Measurements from ENCODE around the gene ORMDL2. TPM values are rescaled to one million over a fixed set of nuclear protein-coding genes. Genes with fewer than 3 reads are reported as not detected.
"Not testable (repeated sequence)": the region's sequence is repeated elsewhere in the genome, so short reads cannot be mapped to it uniquely, and the experiment has no call there.

The ORMDL2 gene
- polyA plus RNA-seq, 1 donor from 2014 or later: 11.5 TPM

- TF ChIP-seq SMC3 (conservative IDR thresholded peaks at IDR 0.05; ENCODE audit: poor library complexity) (no peak), EZH2 (IDR thresholded peaks at IDR 0.05; ENCODE audit: borderline replicate concordance, insufficient read depth, low read length, poor library complexity, severe bottlenecking) (no peak), TAF1 (IDR thresholded peaks at IDR 0.05; ENCODE audit: low read depth) (no peak), REST (IDR thresholded peaks at IDR 0.05; ENCODE audit: borderline replicate concordance) (no peak), CTCF (IDR thresholded peaks at IDR 0.05; ENCODE audit: poor library complexity, severe bottlenecking) (no peak), EP300 (conservative IDR thresholded peaks at IDR 0.05; ENCODE audit: poor library complexity, severe bottlenecking) (no peak), POLR2AphosphoS5 (IDR thresholded peaks at IDR 0.05) (no peak)
- no peak overlapping the region for H3K27ac ChIP-seq (ENCODE audit: low read length)
- peaks cover 4% of the 10 kb centered on the region for H3K9me3 ChIP-seq (ENCODE audit: low read length)
- H3K9ac ChIP-seq (ENCODE audit: low read length): no peak overlapping the region
- no peaks in the 10 kb centered on the region for H3K27me3 ChIP-seq (ENCODE audit: insufficient read depth, low read depth, low read length)
- no peaks in the 10 kb centered on the region for H3K9me2 ChIP-seq (ENCODE audit: insufficient read depth, low read length)
- H4K20me1 ChIP-seq (ENCODE audit: insufficient read depth): no peaks in the 10 kb centered on the region
- no peaks in the 10 kb centered on the region for H3F3A ChIP-seq (ENCODE audit: insufficient read depth, low read length, poor library complexity, severe bottlenecking)
- H3K36me3 ChIP-seq (ENCODE audit: insufficient read depth, low read length): no peaks in the 10 kb centered on the region
- no peak overlapping the region for H3K4me2 ChIP-seq (ENCODE audit: low read length)
- H3K79me2 ChIP-seq (replicated peaks; ENCODE audit: insufficient read depth, low read length): no peaks in the 10 kb centered on the region
- H2AFZ ChIP-seq (ENCODE audit: low read depth, low read length): no peak overlapping the region
- H3K4me3 ChIP-seq (ENCODE audit: low read length): no peak overlapping the region
Observed at GRCh38 chr12:55862286-55862685, 44.4 kb downstream of the ORMDL2 start.

GRCh38 chr12:55862931-55863330 is 45.1 kb downstream of the ORMDL2 start:
- not testable (repeated sequence) for H3K4me3 ChIP-seq (ENCODE audit: low read length); H4K20me1 ChIP-seq (ENCODE audit: insufficient read depth); H3K4me2 ChIP-seq (ENCODE audit: low read length); H2AFZ ChIP-seq (ENCODE audit: low read depth, low read length); H3K9me3 ChIP-seq (ENCODE audit: low read length); H3K27ac ChIP-seq (ENCODE audit: low read length); H3K9me2 ChIP-seq (ENCODE audit: insufficient read depth, low read length); H3K79me2 ChIP-seq (replicated peaks; ENCODE audit: insufficient read depth, low read length); H3K36me3 ChIP-seq (ENCODE audit: insufficient read depth, low read length); H3K9ac ChIP-seq (ENCODE audit: low read length); H3F3A ChIP-seq (ENCODE audit: insufficient read depth, low read length, poor library complexity, severe bottlenecking); H3K27me3 ChIP-seq (ENCODE audit: insufficient read depth, low read depth, low read length)

- no peak for TF ChIP-seq EP300 (conservative IDR thresholded peaks at IDR 0.05; ENCODE audit: poor library complexity, severe bottlenecking)
- TF ChIP-seq POLR2AphosphoS5 (IDR thresholded peaks at IDR 0.05): no peak
- no peak for TF ChIP-seq CTCF (IDR thresholded peaks at IDR 0.05; ENCODE audit: poor library complexity, severe bottlenecking)
- TF ChIP-seq RAD21 (conservative IDR thresholded peaks at IDR 0.05): no peak
- TF ChIP-seq MXI1 (conservative IDR thresholded peaks at IDR 0.05; ENCODE audit: poor library complexity, severe bottlenecking): no peak
- no peak for TF ChIP-seq TAF1 (IDR thresholded peaks at IDR 0.05; ENCODE audit: low read depth)
- TF ChIP-seq SMC3 (conservative IDR thresholded peaks at IDR 0.05; ENCODE audit: poor library complexity): no peak
- TF ChIP-seq EZH2 (IDR thresholded peaks at IDR 0.05; ENCODE audit: borderline replicate concordance, insufficient read depth, low read length, poor library complexity, severe bottlenecking): no peak
- TF ChIP-seq REST (IDR thresholded peaks at IDR 0.05; ENCODE audit: borderline replicate concordance): no peak
Observed at GRCh38 chr12:55865327-55865726, 47.5 kb downstream of the ORMDL2 start.

More at GRCh38 chr12:55865327-55865726, 47.5 kb downstream of the ORMDL2 start:
- Histone ChIP-seq H3K9ac (ENCODE audit: low read length) (no peak overlapping the region), H3K36me3 (ENCODE audit: insufficient read depth, low read length) (no peaks in the 10 kb centered on the region), H4K20me1 (ENCODE audit: insufficient read depth) (no peaks in the 10 kb centered on the region), H3K4me3 (ENCODE audit: low read length) (no peak overlapping the region), H3F3A (ENCODE audit: insufficient read depth, low read length, poor library complexity, severe bottlenecking) (no peaks in the 10 kb centered on the region), H3K79me2 (replicated peaks; ENCODE audit: insufficient read depth, low read length) (no peaks in the 10 kb centered on the region), H3K9me3 (ENCODE audit: low read length) (peaks cover 4% of the 10 kb centered on the region), H3K9me2 (ENCODE audit: insufficient read depth, low read length) (no peaks in the 10 kb centered on the region), H2AFZ (ENCODE audit: low read depth, low read length) (no peak overlapping the region), H3K27me3 (ENCODE audit: insufficient read depth, low read depth, low read length) (no peaks in the 10 kb centered on the region), H3K4me2 (ENCODE audit: low read length) (no peak overlapping the region), H3K27ac (ENCODE audit: low read length) (no peak overlapping the region)
